ENCODE measurements around the gene HIBCH. TPM values are rescaled to one million over a fixed set of nuclear protein-coding genes. Genes with fewer than 3 reads are reported as not detected.

Gene HIBCH
- polyA plus RNA-seq, 1 experiment: 5.2 TPM

DNA sequence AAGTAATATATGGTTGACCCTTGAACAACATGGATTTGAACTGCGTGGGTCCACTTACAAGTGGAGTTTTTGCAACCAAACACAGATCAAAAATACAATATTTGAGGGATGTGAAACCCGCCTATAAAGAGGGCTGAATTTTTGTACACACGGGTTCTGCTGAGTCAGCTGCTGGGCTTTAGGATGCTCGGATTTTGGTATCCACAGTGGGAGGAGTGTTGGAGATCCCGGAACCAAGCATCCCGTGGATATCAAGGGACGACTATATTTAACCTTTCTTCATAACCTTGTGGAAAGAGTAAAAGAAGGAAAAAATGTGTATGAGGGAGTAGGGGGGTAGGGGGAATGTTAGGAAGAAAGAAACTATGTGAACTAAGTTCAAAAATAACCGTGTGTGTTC, 13.8 kb upstream of the HIBCH start:
- ChIA-PET POLR2A (no interaction called here), CTCF (no interaction called here)
- no peaks in the 10 kb centered on the region for H3K27me3 ChIP-seq (ENCODE audit: control insufficient read depth, insufficient read depth, low read length)
- DNase-seq (ENCODE audit: low read depth): no peak
- TF ChIP-seq, protein P1, sequence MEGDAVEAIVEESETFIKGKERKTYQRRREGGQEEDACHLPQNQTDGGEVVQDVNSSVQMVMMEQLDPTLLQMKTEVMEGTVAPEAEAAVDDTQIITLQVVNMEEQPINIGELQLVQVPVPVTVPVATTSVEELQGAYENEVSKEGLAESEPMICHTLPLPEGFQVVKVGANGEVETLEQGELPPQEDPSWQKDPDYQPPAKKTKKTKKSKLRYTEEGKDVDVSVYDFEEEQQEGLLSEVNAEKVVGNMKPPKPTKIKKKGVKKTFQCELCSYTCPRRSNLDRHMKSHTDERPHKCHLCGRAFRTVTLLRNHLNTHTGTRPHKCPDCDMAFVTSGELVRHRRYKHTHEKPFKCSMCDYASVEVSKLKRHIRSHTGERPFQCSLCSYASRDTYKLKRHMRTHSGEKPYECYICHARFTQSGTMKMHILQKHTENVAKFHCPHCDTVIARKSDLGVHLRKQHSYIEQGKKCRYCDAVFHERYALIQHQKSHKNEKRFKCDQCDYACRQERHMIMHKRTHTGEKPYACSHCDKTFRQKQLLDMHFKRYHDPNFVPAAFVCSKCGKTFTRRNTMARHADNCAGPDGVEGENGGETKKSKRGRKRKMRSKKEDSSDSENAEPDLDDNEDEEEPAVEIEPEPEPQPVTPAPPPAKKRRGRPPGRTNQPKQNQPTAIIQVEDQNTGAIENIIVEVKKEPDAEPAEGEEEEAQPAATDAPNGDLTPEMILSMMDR (IDR thresholded peaks at IDR 0.05; ENCODE audit: insufficient read depth, low read depth, low read length): no peak
- H3K4me3 ChIP-seq (ENCODE audit: low read depth, low read length): no peak overlapping the region
- H3K36me3 ChIP-seq (ENCODE audit: control insufficient read depth, insufficient read depth, low read length): no peaks in the 10 kb centered on the region

DNA sequence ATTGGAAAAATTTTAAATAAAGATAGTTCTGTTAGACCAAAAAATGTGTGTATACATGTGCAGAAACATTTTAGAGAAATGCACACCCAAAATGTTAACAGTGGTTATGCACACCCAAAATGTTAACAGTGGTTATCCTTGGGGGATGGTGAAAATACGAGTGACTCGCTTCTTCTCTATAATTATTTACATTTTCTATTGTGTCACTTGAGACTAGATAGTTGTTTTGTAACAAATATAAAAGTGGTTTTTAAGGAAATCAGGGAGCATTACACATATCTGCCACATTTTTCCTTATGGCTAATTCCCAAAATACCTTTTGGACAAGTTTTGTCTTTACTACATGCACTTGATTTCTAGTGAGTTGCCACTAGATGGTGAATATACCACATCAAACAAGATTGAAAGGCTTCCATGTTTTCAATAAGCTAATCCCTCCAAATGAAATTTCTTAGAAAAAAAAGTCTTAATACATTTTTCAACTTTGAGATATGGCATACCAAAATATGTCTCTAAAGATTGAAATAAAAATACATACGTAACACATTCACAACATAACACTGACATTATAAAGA, 9.0 kb upstream of the HIBCH start:
- TF ChIP-seq, protein P1 (IDR thresholded peaks at IDR 0.05; ENCODE audit: insufficient read depth, low read depth, low read length): no peak
- CTCF ChIA-PET: interaction anchor here (1.6 kb wide), 1 partner anchor 9 kb away, joined by 3 read pairs; the partner anchor contains the start of gene HIBCH
- no peak for DNase-seq (ENCODE audit: low read depth)
- Histone ChIP-seq H3K36me3 (ENCODE audit: control insufficient read depth, insufficient read depth, low read length) (no peaks in the 10 kb centered on the region), H3K27me3 (ENCODE audit: control insufficient read depth, insufficient read depth, low read length) (no peaks in the 10 kb centered on the region), H3K4me3 (ENCODE audit: low read depth, low read length) (no peak overlapping the region)
- POLR2A ChIA-PET: no interaction called here

DNA sequence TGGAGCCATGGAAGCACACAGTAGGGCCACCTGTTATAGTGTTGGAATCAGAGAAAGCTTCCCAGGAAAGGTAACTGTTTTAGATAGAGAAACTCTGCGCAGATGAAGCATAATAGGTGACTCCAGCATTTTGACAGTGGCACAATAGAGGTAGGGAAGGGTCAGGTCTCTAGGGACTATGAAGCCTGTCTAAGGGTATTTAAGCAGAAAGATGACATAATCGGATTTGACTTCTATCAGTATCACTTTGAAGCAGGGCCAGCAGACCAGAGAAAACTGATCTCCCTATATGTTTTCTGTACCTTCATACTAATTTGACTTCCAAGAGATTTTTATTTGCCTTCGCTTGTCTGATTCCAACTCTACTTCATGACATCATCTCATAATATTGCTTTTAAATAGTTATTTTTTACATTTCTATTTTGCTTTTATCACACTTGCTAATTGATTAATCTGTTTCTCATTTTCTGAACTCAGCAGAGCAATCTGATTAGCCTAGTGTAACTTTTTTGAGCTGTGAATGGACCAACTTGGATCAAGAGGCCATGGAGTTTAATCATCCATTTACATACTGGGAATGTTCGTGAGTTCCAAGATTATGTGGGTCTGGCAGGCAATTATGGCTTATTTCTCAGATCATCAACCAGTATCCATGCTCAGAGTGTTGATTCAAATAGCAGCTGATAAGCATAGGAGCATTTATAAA, 8.4 kb upstream of the HIBCH start:
- Histone ChIP-seq H3K4me3 (ENCODE audit: low read depth, low read length) (no peak overlapping the region), H3K27me3 (ENCODE audit: control insufficient read depth, insufficient read depth, low read length) (no peaks in the 10 kb centered on the region), H3K36me3 (ENCODE audit: control insufficient read depth, insufficient read depth, low read length) (no peaks in the 10 kb centered on the region)
- no peak for DNase-seq (ENCODE audit: low read depth)
- CTCF ChIA-PET: interaction anchor here (1.6 kb wide), 1 partner anchor 8 kb away, joined by 3 read pairs; the partner anchor contains the start of gene HIBCH
- POLR2A ChIA-PET: no interaction called here
- TF ChIP-seq, protein P1 (IDR thresholded peaks at IDR 0.05; ENCODE audit: insufficient read depth, low read depth, low read length): no peak

DNA sequence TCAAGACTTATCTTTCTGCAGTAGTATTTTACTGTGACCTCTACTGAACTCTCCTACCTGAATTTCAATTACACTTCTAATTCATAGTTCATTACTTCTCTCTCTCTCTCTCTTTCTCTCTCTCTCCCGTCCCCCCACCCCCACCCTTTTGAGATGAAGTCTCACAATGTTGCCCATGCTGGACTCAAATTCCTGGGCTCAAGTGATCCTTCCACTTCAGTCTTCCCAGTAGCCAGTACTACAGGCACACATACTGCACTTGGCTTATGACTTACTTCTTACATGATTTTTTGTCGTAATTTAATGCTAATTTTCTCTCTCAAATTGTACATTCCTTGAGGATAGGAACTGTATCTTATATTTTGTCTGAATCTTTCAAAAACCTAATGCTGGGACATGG, 6.0 kb upstream of the HIBCH start:
- POLR2A ChIA-PET: no interaction called here
- no peak for DNase-seq (ENCODE audit: low read depth)
- no peaks in the 10 kb centered on the region for H3K27me3 ChIP-seq (ENCODE audit: control insufficient read depth, insufficient read depth, low read length)
- H3K4me3 ChIP-seq (ENCODE audit: low read depth, low read length): no peak overlapping the region
- CTCF ChIA-PET: interaction anchor here (0.7 to 1.3 kb wide), 2 partner anchors 18 to 28 kb away, joined by 3 read pairs; no protein-coding TSS in a partner anchor
- TF ChIP-seq, protein P1 (IDR thresholded peaks at IDR 0.05; ENCODE audit: insufficient read depth, low read depth, low read length): no peak
- H3K36me3 ChIP-seq (ENCODE audit: control insufficient read depth, insufficient read depth, low read length): no peaks in the 10 kb centered on the region

DNA sequence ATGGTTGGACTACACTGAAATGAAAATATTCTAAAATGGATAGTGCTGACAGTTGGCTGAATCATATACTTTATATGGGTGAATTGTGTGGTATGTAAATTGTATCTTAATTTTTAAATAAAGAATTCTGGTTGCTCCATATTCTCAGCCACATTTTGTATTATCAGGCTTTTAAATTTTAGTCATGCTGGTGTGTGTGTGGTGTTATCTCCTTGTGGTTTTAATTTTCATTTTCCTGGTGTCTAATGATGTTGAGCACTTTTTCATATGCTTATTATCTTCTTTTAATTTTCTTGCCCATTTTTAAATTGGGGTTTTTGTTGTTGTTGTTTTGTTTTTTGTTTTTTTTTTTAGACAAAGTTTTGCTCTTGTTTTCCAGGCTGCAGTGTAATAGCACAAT, 3.8 kb upstream of the HIBCH start:
- TF ChIP-seq, protein P1 (IDR thresholded peaks at IDR 0.05; ENCODE audit: insufficient read depth, low read depth, low read length): no peak
- Histone ChIP-seq H3K4me3 (ENCODE audit: low read depth, low read length) (no peak overlapping the region), H3K36me3 (ENCODE audit: control insufficient read depth, insufficient read depth, low read length) (no peaks in the 10 kb centered on the region), H3K27me3 (ENCODE audit: control insufficient read depth, insufficient read depth, low read length) (no peaks in the 10 kb centered on the region)
- POLR2A ChIA-PET: no interaction called here
- no peak for DNase-seq (ENCODE audit: low read depth)
- CTCF ChIA-PET: no interaction called here
